ENCODE results near the gene SSH2. TPM values are rescaled to one million over a fixed set of nuclear protein-coding genes. Genes with fewer than 3 reads are reported as not detected.
"Not testable (repeated sequence)": the region's sequence is repeated elsewhere in the genome, so short reads cannot be mapped to it uniquely, and the experiment has no call there.

The SSH2 gene
- total and polyA plus RNA-seq, 9 of the 15 experiments (the other 6 are each of a cell fraction or from before 2014, with no cell fraction given): 3.9 to 16.1 (median 10.2) TPM

DNA sequence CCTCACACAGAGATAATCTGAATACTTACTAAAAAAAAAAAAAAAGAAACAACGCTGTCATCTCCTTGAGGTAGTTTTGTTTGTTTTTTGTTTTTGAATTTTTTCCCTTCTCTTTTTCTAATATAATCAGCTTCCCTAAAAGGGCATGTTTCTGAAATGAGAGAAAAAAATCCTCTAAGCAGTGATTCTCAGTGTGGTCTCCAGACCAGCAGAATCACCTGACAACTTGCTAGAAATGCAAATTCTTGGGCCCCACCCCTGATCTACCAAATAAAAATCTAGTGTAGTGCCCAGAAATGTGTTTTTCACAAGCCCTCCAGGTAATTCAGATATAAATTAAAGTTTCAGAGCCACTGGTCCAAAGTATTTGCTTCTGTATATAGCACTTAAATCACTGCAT is 65.4 kb downstream of the SSH2 start (continued):
- TF ChIP-seq ARID4B (CRISPR knock-in tag; IDR thresholded peaks at IDR 0.05): no peak
- no peak for TF ChIP-seq NELFE (IDR thresholded peaks at IDR 0.05; ENCODE audit: insufficient read depth, insufficient read length)
- TF ChIP-seq, protein P1, sequence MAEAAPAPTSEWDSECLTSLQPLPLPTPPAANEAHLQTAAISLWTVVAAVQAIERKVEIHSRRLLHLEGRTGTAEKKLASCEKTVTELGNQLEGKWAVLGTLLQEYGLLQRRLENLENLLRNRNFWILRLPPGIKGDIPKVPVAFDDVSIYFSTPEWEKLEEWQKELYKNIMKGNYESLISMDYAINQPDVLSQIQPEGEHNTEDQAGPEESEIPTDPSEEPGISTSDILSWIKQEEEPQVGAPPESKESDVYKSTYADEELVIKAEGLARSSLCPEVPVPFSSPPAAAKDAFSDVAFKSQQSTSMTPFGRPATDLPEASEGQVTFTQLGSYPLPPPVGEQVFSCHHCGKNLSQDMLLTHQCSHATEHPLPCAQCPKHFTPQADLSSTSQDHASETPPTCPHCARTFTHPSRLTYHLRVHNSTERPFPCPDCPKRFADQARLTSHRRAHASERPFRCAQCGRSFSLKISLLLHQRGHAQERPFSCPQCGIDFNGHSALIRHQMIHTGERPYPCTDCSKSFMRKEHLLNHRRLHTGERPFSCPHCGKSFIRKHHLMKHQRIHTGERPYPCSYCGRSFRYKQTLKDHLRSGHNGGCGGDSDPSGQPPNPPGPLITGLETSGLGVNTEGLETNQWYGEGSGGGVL (CRISPR knock-in tag; IDR thresholded peaks at IDR 0.05): no peak
- TF ChIP-seq NR4A1 (CRISPR knock-in tag; IDR thresholded peaks at IDR 0.05): no peak
- no peak for TF ChIP-seq NR4A1 (tag; IDR thresholded peaks at IDR 0.05)
- no peak for TF ChIP-seq MYNN (IDR thresholded peaks at IDR 0.05)
- TF ChIP-seq MYNN (CRISPR knock-in tag; IDR thresholded peaks at IDR 0.05): no peak

DNA sequence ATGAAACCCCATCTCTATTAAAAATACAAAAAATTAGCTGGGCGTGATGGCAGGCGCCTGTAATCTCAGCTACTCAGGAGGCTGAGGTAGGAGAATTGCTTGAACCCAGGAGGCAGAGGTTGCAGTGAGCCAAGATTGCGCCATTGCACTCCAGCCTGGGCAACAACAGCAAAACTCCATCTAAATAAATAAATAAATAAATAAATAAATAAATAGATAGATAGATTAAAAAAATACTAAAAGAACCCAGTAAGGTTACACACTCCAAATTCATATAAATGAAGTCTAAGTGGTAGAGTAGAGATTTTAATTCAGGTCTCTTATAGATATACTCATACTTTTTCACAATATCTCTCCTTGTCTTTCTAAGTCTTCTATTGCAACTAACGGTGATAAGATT is 65.9 kb downstream of the SSH2 start:
- H3K4me3 ChIP-seq; H3K27ac ChIP-seq (ENCODE audit: extremely low read depth, low read depth, low read length); H4K20me1 ChIP-seq (replicated peaks; ENCODE audit: control insufficient read depth, insufficient read depth, low read length); intact Hi-C loops (cut with micrococcal nuclease); CTCF ChIA-PET (ENCODE audit: low intra/inter-chr PET ratio); POLR2A ChIA-PET; H3K9ac ChIP-seq (ENCODE audit: insufficient read depth in 1 of 2, low read depth in 2 of 2, low read length in 2 of 2); H3K4me2 ChIP-seq (ENCODE audit: insufficient read depth, low read length); H3K9me3 ChIP-seq (replicated peaks; ENCODE audit: control insufficient read depth, insufficient read depth, low read depth, low read length); H3K36me3 ChIP-seq (ENCODE audit: control insufficient read depth, insufficient read depth, low read length); H2AFZ ChIP-seq (ENCODE audit: low read depth, low read length); BruUV-seq (replicated peaks); DNase-seq (ENCODE audit: extremely low read depth in 1 of 4, low spot score in 3 of 4); H3K27me3 ChIP-seq (ENCODE audit: control insufficient read depth in 2 of 2, insufficient read depth in 2 of 2, low read length in 2 of 2); FAIRE-seq; ATAC-seq; H3K79me2 ChIP-seq (ENCODE audit: control insufficient read depth, insufficient read depth, low read length); H3K4me1 ChIP-seq (replicated peaks in 1 of 2; ENCODE audit: control insufficient read depth in 2 of 2, insufficient read depth in 2 of 2, low read length in 2 of 2); H3K9me1 ChIP-seq (ENCODE audit: control insufficient read depth, insufficient read depth, low read length): not testable (repeated sequence)
- 66% methylated on average over 4 of the region's 4 CpGs for WGBS (ENCODE audit: insufficient coverage, low coverage, missing lambda C conversion rate)
- in situ Hi-C loops (cut with MboI): loop anchor here (5.0 kb wide), 1 partner anchor 48 kb away; no protein-coding TSS in a partner anchor
